ENCODE measurements around the gene GDPD5.

The GDPD5 gene

DNA sequence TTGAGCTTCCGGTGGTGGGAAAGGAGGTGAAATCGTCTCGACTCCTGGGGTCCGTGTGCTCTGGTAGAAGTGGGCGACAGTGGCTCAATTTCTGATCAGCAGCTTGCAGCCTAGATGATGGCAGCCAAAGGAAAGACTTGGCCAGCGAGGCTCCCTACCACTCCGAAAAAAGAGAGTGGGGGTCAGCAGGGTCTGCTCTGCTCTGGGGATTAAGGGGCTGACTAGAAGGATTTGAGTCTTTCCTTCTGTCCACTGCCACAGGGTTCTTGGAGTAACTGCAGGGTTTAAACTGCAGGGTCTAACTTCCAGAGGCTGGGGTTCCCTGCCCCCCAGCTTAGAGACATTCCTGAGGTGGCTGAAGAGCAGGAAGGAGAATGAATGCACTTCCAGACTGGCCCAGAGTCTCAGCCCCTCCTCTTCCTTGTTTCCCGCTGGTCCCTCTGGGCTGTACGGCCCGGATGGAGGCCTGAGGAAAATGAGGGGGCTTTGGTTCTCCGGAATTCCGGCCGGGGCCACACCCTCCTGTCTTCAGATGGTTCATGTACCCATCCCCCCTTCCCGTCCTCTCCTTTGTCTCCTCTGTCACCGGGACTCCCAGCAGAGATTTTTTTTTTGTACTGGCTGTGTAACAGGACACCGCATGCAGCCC is 37.2 kb upstream of the GDPD5 start:
- Histone ChIP-seq H3K9me3 (ENCODE audit: insufficient read depth, low read length) (no peaks in the 10 kb centered on the region), H3K27ac (ENCODE audit: low read depth, low read length) (no peak overlapping the region), H3K9me2 (replicated peaks; ENCODE audit: insufficient read depth, low read length) (no peaks in the 10 kb centered on the region), H4K20me1 (ENCODE audit: low read depth, low read length) (no peaks in the 10 kb centered on the region), H3K36me3 (ENCODE audit: low read length) (no peaks in the 10 kb centered on the region), H3K4me3 (ENCODE audit: insufficient read depth, low read length, poor library complexity, severe bottlenecking) (no peak overlapping the region), H3K27me3 (ENCODE audit: low read length) (no peaks in the 10 kb centered on the region), H3K4me2 (ENCODE audit: low read depth, low read length, poor library complexity, severe bottlenecking) (no peak overlapping the region), H3K79me2 (ENCODE audit: insufficient read depth, low read length) (no peaks in the 10 kb centered on the region), H3K9ac (ENCODE audit: low read length) (no peak overlapping the region), H2AFZ (ENCODE audit: low read depth, low read length, severe bottlenecking) (no peak overlapping the region), H3F3A (ENCODE audit: insufficient read depth) (no peaks in the 10 kb centered on the region)
- TF ChIP-seq EZH2phosphoT487 (conservative IDR thresholded peaks at IDR 0.05; ENCODE audit: low read length), result no peak
- TF ChIP-seq, protein P1, sequence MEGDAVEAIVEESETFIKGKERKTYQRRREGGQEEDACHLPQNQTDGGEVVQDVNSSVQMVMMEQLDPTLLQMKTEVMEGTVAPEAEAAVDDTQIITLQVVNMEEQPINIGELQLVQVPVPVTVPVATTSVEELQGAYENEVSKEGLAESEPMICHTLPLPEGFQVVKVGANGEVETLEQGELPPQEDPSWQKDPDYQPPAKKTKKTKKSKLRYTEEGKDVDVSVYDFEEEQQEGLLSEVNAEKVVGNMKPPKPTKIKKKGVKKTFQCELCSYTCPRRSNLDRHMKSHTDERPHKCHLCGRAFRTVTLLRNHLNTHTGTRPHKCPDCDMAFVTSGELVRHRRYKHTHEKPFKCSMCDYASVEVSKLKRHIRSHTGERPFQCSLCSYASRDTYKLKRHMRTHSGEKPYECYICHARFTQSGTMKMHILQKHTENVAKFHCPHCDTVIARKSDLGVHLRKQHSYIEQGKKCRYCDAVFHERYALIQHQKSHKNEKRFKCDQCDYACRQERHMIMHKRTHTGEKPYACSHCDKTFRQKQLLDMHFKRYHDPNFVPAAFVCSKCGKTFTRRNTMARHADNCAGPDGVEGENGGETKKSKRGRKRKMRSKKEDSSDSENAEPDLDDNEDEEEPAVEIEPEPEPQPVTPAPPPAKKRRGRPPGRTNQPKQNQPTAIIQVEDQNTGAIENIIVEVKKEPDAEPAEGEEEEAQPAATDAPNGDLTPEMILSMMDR (IDR thresholded peaks at IDR 0.05; ENCODE audit: insufficient read depth, low read length, poor library complexity, severe bottlenecking), result no peak

DNA sequence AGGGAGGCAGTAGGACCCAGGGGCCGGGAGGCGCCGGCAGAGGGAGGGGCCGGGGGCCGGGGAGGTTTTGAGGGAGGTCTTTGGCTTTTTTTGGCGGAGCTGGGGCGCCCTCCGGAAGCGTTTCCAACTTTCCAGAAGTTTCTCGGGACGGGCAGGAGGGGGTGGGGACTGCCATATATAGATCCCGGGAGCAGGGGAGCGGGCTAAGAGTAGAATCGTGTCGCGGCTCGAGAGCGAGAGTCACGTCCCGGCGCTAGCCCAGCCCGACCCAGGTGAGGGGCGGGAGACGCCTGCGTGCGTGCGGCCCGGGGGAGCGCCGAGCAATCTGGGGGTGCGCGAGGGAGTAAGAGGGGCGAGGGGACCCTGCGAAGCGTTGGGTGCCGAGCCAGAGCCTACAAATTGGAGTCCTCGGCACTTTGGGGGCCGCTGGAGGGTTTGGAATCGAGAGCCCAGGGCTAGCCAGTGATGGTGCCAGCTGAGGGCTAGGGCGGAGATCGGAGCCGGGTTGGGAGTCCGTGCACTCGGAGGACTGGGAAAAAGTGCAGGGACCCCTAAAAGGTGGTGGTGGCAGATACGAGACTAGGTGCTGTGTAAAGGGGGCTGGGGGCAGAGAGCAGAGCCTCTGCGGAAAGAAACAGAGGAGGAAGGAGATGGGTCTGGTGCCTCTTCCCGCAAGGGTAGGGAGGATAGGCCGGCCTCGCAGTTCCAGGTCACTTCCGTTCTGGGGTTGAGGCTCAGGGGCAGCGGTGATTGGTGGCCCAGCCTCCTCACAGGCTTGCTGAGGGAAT is 36.5 kb upstream of the GDPD5 start, which contains the start of gene SERPINH1:
Gene SERPINH1 (plus strand): TSS at position 206 of the 788 bp plus-strand sequence. CDS start 4,097 bp downstream, outside the sequence.
- Histone ChIP-seq H3K4me2 (ENCODE audit: low read depth, low read length, poor library complexity, severe bottlenecking) (peak within 1 kb of the TSS; percentile 17), H3K9me2 (replicated peaks; ENCODE audit: insufficient read depth, low read length) (no peaks in the 10 kb centered on the region), H3F3A (ENCODE audit: insufficient read depth) (no peaks in the 10 kb centered on the region), H3K27me3 (ENCODE audit: low read length) (no peaks in the 10 kb centered on the region), H2AFZ (ENCODE audit: low read depth, low read length, severe bottlenecking) (no peak within 1 kb of the TSS), H3K9me3 (ENCODE audit: insufficient read depth, low read length) (no peaks in the 10 kb centered on the region), H4K20me1 (ENCODE audit: low read depth, low read length) (no peaks in the 10 kb centered on the region), H3K4me3 (ENCODE audit: insufficient read depth, low read length, poor library complexity, severe bottlenecking) (no peak within 1 kb of the TSS), H3K79me2 (ENCODE audit: insufficient read depth, low read length) (no peaks in the 10 kb centered on the region), H3K27ac (ENCODE audit: low read depth, low read length) (no peak within 1 kb of the TSS), H3K9ac (ENCODE audit: low read length) (no peak within 1 kb of the TSS), H3K36me3 (ENCODE audit: low read length) (no peaks in the 10 kb centered on the region)
- TF ChIP-seq EZH2phosphoT487 (conservative IDR thresholded peaks at IDR 0.05; ENCODE audit: low read length), result no peak
- TF ChIP-seq, protein P1 (IDR thresholded peaks at IDR 0.05; ENCODE audit: insufficient read depth, low read length, poor library complexity, severe bottlenecking), result no peak

DNA sequence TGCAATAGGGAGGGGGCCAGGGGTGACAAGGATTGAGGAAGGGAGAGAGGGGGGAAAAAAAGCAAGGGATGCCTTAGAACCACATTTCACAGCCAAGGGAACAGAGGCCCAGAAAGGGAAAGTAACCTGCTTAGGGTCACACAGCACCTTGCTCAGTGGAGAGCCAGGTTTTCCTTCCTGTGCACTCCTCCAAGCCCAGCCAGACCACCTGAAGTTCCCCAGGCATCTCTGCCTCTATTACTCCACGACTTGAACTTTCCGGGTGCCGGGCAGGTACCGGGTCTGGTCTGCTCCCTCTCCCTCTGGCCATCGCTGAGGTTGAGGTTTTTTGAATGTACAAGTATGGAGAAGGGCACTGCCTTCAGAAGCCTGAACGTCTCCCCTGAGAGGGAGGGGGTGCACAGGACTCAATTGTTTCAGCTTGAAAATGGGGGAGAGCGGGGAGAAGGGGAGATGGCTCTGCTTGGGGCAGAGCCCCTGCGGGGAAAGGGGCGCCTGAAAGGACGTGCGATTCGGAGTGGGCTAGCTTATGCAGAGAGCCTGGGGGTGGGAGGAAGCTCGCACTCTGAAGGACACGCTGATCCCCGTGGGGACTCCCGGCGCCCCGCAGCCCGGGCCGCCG is 35.8 kb upstream of the GDPD5 start:
- Histone ChIP-seq H3K79me2 (ENCODE audit: insufficient read depth, low read length) (no peaks in the 10 kb centered on the region), H3K9me2 (replicated peaks; ENCODE audit: insufficient read depth, low read length) (no peaks in the 10 kb centered on the region), H3K9ac (ENCODE audit: low read length) (no peak overlapping the region), H3K4me2 (ENCODE audit: low read depth, low read length, poor library complexity, severe bottlenecking) (no peak overlapping the region), H3K9me3 (ENCODE audit: insufficient read depth, low read length) (no peaks in the 10 kb centered on the region), H3F3A (ENCODE audit: insufficient read depth) (no peaks in the 10 kb centered on the region), H4K20me1 (ENCODE audit: low read depth, low read length) (no peaks in the 10 kb centered on the region), H3K4me3 (ENCODE audit: insufficient read depth, low read length, poor library complexity, severe bottlenecking) (no peak overlapping the region), H2AFZ (ENCODE audit: low read depth, low read length, severe bottlenecking) (no peak overlapping the region), H3K27ac (ENCODE audit: low read depth, low read length) (no peak overlapping the region), H3K27me3 (ENCODE audit: low read length) (no peaks in the 10 kb centered on the region), H3K36me3 (ENCODE audit: low read length) (no peaks in the 10 kb centered on the region)
- no peak for TF ChIP-seq EZH2phosphoT487 (conservative IDR thresholded peaks at IDR 0.05; ENCODE audit: low read length)
- TF ChIP-seq, protein P1 (IDR thresholded peaks at IDR 0.05; ENCODE audit: insufficient read depth, low read length, poor library complexity, severe bottlenecking), result no peak
